ENCODE results near the gene GNAI3. TPM values are rescaled to one million over a fixed set of nuclear protein-coding genes. Genes with fewer than 3 reads are reported as not detected.
A peak's percentile ranks its signal among the peaks of the same experiment; 100 is the strongest.

The GNAI3 gene
- total and polyA plus RNA-seq, 2 of the 13 experiments (the other 11 are each of a cell fraction or from before 2014, with no cell fraction given), result 4.3 to 9.0 TPM

DNA sequence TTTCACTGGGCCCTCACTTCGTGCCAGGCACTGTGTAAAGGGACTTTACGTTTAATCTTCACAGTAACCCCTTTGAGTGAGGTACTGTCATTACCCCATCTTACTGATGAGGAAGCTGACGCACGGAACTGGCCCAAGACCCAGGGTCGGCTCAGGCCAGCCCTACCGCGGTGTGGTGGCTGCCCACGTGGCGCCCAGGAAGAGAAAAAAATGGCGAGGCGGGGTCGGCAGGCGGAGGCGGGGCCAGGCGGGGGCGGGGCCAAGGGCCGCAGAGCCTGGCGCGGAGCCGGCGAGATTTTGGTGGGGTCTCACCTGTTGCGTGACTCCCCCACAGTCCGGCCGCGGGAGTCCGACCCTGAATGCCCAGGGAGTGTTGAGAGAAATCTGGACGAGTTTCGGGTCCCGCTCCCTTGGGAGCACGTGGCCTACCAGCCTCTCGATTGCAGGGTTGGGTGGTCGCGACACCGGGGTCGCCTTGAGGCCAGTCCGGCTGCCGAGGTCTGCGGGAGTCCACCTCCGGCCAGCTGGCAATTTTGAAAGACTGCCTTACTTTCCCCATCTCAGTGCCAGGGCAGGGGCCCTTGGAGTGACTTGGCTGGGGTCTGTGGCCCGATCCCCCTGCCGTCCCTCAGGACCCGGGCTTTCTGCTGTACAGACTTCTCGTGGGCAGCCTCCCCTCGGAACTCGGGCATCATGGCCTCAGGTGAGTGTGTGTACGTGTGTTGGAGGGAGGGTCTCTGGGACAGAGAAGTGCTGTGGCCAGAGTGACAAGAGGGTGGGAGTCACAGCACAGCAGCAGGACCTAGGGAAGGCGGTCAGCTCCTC, 71.4 kb downstream of the GNAI3 start, which contains the start of the genes AMPD2 and GNAT2 (continued):
- TF ChIP-seq NR2F6 (IDR thresholded peaks at IDR 0.05), result no peak
- TF ChIP-seq NR2F6 (CRISPR knock-in tag; IDR thresholded peaks at IDR 0.05), result no peak; the same call in 1 of the 2 replicates
- TF ChIP-seq HCFC1 (IDR thresholded peaks at IDR 0.05; ENCODE audit: low read depth, low read length), result no peak
- TF ChIP-seq BCL6 (CRISPR knock-in tag; IDR thresholded peaks at IDR 0.05), result no peak
- no peak for TF ChIP-seq ZC3H13 (CRISPR knock-in tag; IDR thresholded peaks at IDR 0.05)
- TF ChIP-seq YEATS2 (CRISPR knock-in tag; IDR thresholded peaks at IDR 0.05; ENCODE audit: borderline replicate concordance), result peak; percentile 22; the same call in 1 of the 2 replicates
- TF ChIP-seq, protein P1, sequence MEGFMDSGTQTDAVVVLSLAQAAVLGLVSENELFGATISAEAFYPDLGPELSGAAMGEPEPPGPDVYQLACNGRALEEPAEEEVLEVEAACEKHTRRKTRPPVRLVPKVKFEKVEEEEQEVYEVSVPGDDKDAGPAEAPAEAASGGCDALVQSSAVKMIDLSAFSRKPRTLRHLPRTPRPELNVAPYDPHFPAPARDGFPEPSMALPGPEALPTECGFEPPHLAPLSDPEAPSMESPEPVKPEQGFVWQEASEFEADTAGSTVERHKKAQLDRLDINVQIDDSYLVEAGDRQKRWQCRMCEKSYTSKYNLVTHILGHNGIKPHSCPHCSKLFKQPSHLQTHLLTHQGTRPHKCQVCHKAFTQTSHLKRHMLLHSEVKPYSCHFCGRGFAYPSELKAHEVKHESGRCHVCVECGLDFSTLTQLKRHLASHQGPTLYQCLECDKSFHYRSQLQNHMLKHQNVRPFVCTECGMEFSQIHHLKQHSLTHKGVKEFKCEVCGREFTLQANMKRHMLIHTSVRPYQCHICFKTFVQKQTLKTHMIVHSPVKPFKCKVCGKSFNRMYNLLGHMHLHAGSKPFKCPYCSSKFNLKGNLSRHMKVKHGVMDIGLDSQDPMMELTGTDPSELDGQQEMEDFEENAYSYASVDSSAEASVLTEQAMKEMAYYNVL (CRISPR knock-in tag; IDR thresholded peaks at IDR 0.05; ENCODE audit: borderline replicate concordance), result peak; percentile 49; the same call in 1 of the 2 replicates
- TF ChIP-seq ZBTB7B (CRISPR knock-in tag; IDR thresholded peaks at IDR 0.05), result peak; percentile 87
- 0 out of 2 replicates have a peak, but pooled peaks have one; percentile 47 for TF ChIP-seq JUNB (CRISPR knock-in tag; IDR thresholded peaks at IDR 0.05; ENCODE audit: borderline replicate concordance)
- TF ChIP-seq ZNF160 (CRISPR knock-in tag; IDR thresholded peaks at IDR 0.05), result no peak
- TF ChIP-seq ZBTB34 (CRISPR knock-in tag; IDR thresholded peaks at IDR 0.05), result no peak
- no peak for TF ChIP-seq SRSF9 (IDR thresholded peaks at IDR 0.05; ENCODE audit: borderline replicate concordance, insufficient read depth, low read depth, low read length, poor library complexity, severe bottlenecking)
- TF ChIP-seq HIVEP1 (CRISPR knock-in tag; IDR thresholded peaks at IDR 0.05), result 0 out of 2 replicates have a peak, but pooled peaks have one; percentile 13
- 0 out of 2 replicates have a peak, but pooled peaks have one; percentile 8 for TF ChIP-seq ZNF343 (CRISPR knock-in tag; IDR thresholded peaks at IDR 0.05)
- peak; percentile 52 for TF ChIP-seq MED1 (CRISPR knock-in tag; IDR thresholded peaks at IDR 0.05)
- TF ChIP-seq HMGA1 (CRISPR knock-in tag; conservative IDR thresholded peaks at IDR 0.05), result no peak
- TF ChIP-seq TOPORS (CRISPR knock-in tag; IDR thresholded peaks at IDR 0.05), result no peak
- TF ChIP-seq, protein P2, sequence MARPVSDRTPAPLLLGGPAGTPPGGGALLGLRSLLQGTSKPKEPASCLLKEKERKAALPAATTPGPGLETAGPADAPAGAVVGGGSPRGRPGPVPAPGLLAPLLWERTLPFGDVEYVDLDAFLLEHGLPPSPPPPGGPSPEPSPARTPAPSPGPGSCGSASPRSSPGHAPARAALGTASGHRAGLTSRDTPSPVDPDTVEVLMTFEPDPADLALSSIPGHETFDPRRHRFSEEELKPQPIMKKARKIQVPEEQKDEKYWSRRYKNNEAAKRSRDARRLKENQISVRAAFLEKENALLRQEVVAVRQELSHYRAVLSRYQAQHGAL (CRISPR knock-in tag; IDR thresholded peaks at IDR 0.05; ENCODE audit: not compliant biosample characterization), result peak; percentile 57
- TF ChIP-seq, protein P3, sequence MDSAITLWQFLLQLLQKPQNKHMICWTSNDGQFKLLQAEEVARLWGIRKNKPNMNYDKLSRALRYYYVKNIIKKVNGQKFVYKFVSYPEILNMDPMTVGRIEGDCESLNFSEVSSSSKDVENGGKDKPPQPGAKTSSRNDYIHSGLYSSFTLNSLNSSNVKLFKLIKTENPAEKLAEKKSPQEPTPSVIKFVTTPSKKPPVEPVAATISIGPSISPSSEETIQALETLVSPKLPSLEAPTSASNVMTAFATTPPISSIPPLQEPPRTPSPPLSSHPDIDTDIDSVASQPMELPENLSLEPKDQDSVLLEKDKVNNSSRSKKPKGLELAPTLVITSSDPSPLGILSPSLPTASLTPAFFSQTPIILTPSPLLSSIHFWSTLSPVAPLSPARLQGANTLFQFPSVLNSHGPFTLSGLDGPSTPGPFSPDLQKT (CRISPR knock-in tag; IDR thresholded peaks at IDR 0.05; ENCODE audit: borderline replicate concordance), result no peak
- TF ChIP-seq ATM (IDR thresholded peaks at IDR 0.05; ENCODE audit: borderline replicate concordance), result no peak
- TF ChIP-seq, protein P4, sequence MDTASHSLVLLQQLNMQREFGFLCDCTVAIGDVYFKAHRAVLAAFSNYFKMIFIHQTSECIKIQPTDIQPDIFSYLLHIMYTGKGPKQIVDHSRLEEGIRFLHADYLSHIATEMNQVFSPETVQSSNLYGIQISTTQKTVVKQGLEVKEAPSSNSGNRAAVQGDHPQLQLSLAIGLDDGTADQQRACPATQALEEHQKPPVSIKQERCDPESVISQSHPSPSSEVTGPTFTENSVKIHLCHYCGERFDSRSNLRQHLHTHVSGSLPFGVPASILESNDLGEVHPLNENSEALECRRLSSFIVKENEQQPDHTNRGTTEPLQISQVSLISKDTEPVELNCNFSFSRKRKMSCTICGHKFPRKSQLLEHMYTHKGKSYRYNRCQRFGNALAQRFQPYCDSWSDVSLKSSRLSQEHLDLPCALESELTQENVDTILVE (CRISPR knock-in tag; IDR thresholded peaks at IDR 0.05), result no peak
- no peak for TF ChIP-seq PREB (CRISPR knock-in tag; IDR thresholded peaks at IDR 0.05)
